CD4-positive, alpha-beta T cell treated with Interleukin-12 subunit alpha and Interleukin-12 subunit beta, for 1 hour (primary cell): ENCODE measurements around the gene DLGAP4.

Experiments used
- DNase-seq: peaks from one replicate; pipeline ENCODE4 v3.0.0-alpha.2; 2020

The DLGAP4 gene

DNA sequence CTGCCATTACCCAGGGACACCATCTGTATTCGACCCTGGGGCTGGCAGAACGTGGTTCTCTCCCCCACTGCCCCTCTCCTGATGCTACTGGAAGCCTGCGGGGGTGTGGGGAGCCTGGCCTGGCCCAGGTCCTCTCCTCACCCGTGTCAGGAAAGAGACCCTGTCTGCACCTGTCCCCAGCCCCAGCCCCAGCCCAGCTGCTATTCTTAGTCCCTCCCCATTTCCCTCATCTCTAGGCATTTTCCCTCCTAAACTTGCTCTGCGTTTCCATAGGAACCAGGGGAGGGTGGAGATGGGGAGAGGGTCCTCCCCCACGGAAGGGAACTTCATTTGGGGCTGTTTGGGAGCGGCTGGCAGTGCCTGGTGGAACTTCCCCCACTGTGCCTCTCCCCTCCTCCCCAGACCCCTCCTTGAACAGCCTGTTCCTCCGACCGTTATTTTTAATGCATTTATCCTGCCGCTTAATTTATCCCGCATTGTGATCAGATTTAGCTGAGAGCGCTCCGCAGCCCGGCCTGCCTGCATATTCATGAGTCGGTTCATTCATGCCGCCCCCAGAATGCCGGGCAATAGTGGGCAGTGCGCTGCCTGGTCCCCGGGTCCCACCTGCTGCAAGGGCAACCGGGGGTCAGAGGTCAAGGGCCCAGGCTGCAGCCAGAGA lies 31.8 kb upstream of the DLGAP4 start:
- no peak for DNase-seq

DNA sequence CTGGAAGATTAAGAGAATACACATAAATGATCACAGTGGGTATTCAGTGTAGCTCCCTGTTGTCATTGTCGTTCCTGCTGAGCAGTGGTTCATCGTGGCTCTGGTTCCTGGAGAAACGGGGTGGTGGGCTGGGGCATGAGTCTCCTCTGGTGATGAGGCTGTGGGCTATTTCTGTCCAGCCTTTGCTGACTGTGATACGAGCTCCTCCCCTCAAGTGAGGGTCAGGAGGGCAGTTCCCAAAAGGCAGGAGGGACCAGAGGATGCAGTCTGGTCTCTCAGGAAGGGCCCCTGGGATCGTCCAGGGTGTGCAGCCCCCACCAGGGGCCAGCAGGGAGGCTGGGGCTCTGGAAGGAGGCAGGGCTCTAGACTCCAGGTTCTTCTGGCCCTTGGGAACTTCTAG lies 31.1 kb upstream of the DLGAP4 start:
- no peak for DNase-seq

DNA sequence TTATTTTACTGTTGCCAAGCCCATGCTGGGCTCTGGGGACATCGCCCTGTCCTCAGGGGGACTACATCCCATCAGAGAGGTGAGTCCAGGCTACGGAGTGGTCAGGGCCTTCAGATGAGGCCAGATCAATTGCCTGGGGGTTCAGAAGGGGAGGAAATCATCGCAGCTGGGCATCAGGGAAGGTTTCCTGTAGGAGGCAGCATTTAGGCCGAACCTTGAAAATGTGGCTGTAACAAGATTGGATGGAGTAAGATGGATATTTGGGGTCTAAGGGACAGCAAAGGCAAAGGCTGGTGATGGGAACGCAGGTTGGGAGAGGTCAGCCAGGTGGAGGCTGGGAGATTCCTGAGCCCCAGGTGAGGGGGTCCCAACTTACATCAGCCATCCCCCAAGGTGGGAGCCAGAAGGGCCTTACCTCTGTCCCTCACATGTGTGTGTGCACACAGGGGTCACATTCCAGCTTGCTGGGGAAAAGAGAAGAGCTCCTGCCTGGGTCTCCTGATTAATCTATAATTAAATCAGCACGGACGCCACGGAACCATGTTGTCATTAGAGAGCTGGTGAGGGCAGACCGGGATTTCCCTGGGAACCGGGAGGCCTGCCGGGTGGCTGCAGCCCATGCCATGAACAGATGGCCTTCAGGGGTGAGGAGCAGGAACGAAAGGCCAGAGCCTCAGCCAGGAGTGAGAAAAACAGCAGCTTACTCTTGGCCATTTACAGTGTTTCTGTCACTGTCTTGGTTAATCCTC lies 30.5 kb upstream of the DLGAP4 start:
- DNase-seq: no peak

DNA sequence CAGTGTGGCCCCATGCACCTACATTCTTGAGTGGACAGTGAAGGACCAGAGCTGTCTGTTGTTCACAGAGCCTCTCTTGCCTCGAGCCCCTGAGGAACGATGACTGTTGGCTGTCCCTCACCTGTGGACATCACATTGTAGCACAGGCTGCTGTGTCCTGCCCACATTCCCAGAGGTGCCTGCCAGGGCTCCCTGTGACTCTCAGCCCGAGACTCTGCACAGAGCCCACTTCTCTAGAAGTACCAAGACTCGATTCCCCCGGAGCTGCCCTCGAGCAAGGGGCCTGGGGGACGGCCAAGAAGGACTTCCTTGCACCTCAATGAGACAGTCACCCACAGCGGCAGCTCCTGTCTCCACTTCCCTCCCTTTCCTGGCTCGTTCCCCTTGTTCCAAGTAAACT lies 28.6 kb upstream of the DLGAP4 start:
- no peak for DNase-seq

DNA sequence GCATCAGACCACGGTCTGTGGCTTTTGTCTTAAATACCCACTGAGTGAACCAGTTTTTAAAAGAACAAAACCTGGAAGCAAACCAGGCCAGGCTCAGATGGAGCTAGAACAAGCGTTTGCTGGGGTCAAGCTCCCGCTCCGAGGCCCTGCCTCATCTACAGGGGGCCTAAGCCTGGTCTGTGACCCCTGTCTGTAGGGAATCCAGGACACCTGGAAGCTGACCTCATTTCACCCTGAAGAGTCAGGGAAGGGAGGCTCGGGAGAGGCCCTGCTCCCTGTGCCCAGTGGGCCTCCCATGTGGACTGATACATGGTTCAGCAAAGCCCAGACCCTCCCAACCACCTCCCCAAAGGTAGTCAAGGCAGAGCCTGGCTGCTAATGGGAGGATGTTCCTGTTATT lies 26.8 kb upstream of the DLGAP4 start:
- no peak for DNase-seq

DNA sequence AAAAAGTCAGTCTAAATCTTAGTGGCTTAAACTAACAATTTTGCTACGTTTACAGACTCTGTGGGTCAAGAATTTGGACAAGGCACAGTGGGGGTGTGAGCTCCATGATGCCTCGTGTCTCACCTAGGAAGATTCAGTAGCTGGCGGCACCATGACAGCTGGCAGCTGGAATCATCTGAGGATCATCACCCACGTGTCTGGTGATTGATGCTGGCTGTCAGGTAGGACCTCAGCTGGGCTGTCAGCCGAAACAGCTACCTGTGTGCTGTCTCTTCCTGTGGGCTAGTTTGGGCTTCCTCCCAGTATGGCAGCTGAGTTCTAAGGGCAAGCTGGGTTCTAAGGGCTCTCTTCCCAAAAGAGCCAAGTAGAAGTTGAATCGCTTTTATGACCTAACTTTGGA lies 26.4 kb upstream of the DLGAP4 start:
- DNase-seq: no peak

DNA sequence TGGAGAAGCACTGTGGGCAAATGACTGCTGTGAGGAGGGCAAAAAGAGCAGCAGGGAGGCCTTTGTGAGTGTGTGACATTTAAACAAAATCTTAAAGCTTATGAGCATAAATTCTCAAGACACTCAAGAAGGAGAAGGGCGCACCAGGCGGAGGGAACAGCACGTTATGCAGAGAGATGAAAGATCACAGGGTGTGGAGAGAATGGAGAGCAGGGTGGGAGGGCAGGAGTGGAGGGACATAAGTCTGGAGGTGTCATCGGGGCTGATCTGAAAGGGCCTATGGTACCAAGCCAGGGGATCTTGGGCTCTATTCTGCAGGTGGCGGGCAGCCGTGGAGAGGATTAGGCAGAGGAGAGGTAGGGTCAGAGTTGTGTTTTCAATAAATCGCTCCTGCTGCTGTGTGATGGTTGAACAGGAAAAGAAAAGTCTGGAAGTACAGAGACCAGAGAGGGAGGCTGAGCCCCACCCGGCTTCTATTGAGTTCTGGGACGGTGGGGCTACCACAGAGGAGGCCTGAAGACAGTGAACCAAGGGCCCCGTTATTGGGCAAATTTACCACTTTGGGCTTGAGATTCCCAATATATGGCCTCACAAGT lies 24.3 kb upstream of the DLGAP4 start:
- no peak for DNase-seq

DNA sequence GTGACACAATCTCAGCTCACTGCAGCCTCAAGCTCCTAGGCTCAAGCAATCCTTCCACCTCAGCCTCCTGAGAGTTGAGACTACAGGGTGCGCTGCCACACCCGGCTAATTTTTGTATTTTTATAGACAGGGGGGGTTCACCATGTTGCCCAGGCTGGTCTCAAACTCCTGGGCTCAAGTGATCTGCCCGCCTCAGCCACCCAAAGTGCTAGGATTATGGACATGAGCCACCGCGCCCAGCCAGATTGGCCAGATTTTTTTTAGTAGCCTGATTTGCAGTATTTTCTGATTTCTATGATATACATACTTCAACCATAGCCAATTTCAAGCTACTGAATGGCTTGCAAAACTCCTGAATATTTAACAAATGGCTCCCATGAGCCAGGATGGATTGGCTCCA lies 21.4 kb upstream of the DLGAP4 start:
- no peak for DNase-seq

DNA sequence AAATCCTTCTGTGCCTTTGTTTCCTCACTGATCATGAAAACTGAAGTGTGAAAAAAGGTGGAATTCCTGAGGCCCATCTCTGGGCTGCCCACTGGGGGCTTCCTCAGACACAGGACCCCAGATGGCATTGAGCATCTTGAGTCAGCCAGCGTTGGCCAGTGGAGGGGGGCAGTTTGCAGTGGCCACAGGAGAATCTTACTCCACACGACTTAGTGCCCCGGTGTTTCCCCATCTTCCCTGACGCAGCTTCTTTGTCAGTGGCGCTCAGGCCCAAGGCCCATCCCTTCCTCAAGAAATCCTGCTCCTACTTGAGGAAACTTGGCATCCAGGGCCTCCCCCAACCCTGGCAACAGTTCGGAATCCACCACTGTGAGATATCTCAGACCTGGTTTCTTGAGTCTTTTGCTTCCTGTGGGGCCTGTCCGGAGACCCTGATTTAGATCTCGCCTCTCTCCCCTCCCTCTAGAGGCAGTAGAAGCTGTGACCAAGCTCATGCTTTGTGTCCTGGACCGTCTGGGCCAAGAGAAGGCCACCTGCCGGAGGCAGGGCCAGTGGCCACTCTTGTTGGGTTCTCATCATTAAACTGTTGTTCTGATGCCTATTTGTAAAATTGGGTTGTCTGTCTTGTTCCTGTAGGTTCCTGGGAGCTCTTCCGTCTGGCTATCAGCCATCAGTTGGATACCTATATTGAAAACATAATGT lies 20.2 kb upstream of the DLGAP4 start:
- DNase-seq: no peak

DNA sequence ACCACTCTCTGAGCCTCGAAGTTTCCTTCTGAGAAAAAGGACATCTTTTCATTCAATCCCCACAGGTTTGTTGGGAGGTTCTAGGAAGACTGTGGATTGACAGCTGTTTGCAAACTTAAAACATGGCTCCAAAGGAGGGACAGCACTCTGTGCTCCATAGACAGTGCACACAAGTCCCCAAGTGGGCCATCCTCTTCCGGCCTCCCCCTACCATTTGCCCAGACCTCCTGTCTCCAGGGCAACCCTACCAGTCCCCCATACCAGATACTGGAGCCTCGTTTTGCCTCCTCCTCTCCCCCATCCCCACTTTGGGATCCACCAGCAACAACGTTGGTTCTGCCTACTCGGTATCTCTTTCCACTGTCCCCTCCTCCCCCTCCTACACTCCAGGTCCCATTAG lies 8.5 kb upstream of the DLGAP4 start:
- DNase-seq: no peak

DNA sequence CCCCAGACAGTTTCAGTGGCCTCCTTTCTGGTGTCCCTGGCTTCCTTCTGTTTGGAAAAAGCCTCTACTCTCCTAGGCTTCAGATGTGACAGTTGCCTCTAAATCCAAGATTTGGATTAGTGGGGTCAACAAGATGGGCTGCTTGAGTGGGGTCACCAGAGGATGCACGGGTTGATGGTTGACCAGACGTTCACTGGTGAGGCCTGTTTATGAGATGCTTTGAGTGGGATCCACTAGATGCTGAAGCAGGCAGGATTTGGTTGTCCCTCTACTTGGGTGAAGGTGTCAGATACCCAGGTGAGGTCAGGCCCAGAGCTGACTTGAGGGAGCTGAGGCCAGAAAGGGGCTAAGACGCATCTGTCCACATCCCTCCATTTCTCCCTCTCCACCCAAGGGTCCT lies 8.1 kb upstream of the DLGAP4 start:
- no peak for DNase-seq

DNA sequence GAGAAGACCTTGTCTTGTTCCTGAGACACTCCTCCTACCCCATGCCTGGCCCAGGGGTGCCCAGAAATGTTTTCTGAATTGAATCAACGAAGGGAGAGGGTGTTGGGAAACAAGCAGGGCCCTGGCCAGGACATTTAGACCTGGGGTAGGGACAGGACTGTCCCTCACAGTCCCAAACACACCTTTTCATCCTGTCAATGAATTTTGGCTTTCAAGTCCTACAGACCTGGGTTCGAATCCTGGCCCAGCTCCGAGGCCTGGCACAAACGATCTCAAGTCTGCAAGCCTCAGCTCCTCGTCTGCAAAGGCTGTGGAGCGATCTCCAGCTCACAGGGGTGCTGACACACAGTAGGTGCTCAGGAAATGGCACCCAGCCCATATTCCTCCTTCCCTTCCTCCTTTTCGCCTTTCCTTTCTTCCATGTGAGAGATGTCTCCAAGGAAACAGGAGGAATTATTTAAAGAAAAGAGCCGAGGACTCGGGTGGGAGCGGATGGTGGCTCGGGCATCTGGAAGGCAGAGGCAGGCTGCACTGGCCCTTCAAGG lies 7.3 kb upstream of the DLGAP4 start:
- no peak for DNase-seq

DNA sequence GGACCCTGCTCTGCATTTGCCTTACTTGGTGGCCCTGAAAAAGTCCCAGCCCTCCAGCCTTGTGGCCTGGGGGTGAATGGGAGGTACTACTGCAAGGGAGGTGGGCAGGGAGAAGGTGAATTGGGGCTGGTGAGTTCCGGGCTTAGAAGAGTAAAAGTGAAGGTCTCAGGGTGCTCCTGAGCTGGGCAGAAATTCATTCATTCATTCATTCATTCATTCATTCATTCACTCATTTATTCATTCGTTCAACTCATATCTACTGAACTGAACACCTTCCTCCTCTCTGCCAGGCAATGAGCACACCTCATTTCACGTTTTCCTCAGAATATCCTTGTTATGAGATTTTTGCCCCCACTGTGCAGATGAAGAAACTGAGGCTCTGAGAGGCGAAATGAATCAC lies 6.7 kb upstream of the DLGAP4 start:
- DNase-seq: no peak

DNA sequence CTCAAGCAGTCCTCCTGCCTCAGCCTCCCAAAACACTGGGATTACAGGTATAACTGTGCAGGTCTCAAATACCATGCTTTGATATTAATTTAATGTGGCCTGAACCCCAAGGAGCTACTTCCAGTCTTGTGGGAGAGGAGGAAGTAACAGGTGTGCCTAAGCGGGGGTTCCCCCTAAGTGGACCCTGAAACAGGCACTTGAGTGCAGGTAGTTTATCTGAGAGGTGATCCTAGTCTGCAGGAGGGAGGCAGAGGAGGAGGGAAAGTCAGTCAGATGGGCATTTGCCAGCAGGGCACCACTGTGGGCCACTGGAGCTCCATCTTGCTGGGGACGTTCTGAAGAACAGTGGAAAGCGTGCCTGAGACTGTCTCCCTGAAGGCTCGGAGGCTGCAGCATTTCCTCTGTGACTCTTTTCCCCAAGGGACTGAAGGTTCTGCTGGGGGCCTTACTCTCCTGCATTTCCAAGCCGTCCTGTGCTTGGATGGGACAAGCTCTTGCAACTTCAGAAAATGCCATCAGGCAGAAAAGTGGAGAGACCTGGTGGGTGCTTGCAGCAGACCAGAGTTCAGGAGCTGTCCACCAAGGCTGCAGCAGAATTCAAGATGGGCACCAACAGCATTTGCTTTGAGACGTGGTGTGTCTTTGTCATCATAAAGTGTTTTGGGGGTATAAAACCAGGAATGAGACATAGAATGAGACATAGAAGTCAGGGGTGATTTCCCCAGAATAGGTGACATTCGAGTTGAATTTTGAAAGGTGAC lies 4.6 kb upstream of the DLGAP4 start:
- DNase-seq: no peak

DNA sequence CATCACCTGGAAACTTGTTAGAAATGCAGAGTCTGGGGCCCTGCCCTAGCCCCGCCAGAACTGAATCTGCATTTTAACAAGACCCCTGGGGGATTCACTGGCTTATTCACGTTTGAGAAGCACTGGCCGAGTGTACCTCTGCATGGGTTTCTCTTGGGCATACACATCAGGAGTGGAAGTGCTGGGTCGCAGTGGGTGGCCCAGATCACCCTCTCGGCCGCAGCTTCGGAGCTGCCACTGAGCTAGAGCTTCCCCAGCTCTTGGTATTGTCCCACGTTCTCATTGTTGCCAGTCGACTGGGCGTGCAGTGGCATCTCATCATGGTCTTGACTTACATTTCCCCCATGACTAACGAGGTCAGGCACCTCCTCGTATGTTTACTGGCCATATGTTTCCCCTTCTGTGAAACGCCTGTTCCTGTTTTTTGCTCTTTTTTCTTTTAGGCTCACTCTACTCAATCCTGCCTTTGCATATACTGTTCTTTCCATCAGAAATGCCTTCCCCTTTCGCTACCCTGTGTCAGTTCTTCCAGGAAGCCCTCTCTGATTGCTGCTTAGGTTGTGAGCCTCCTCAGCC lies 3.0 kb upstream of the DLGAP4 start:
- DNase-seq: no peak

DNA sequence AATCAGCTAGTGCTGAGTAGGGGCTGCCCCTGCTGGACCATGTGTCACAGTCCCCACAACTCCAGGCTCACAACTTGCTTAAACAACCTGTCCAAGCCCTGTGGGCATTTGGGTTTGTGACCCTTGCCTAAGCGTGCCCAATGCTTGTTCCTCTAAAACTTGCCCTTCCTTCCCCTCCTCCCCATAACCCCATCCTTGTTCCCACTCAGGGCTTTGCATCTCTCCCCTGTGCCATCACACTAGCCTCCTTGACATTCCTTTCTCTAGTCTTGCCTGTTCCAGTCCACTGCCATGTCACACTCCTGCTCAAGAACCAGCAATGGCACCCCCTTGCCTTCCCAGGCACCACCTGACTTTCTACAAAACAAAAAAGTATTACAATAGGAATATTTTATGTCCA lies 2.3 kb upstream of the DLGAP4 start:
- DNase-seq: no peak

DNA sequence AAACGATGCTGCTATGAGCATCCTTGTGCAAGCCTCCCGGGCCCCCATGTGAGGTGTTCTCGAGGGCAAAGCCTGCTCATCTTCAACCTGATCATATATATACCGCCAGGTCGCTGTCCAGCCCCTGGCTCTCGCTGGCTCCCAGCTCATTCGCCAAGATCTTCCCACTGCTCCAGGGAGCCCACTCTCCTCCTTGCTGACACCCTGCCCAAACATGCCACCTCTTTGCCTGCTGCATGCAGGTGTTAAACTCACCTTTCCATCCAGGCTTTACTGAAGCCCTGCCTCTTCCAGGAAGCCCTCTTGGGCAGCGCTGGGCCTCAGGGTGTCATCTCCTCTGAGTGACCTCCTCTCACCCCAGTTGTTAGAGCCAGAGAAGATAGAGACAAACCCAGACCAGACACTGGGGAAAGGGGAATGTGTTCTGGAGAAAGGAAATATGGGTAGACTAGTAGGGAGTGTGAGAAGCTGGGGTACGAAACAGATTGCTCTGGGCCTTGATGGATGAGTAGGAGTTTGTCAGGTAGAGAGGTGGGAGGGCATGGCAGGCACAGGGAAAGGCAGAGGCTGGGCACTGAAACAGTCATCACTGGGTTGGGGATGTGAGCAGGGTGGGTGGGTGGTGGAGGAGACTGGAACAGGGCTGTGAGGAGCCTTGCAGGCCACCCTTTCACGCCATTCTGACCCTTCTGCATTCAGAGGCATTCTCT lies 1.2 kb upstream of the DLGAP4 start:
- no peak for DNase-seq

DNA sequence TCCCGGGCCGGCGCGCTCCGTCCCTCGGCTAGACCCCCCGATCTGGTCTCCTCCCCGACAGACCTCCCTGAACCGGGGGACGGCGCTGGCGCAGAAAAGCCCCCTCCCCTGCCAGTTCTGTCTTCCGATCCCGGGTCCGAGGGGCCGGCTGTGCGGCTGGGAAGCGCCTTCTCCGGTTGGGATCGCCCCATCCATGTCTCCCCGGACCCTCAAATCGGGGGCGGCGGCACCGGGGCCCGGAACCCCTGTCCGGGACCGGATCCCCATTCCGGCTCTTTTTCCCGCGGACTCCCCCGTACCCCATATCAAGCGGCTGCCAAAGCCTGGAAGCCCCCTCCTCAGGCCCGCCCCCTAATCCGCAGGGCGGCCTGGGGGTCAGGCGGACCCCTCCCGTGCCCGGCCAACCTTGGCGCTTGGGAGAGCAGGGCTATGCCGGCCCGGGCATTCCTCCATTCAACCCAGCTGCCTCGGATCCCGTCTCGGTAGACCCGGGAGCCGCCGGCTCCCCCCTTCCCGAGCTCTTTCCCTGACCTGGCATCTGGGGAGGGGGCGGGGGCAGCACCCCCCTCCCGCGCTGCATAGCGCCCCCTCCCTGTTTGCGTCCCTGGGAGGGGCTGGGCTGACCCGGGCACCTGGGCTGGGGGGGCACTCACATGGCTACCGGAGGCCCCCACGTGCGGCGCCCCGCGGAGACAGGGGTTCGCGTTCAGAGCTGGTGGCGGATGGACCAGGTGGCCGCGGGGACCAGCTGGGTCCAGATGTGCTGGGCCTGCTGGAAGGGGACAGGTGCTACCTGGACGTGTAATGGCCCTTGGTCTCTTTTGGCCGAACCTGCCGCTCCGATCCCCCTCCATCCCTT lies 643 bp downstream of the DLGAP4 start:
- no peak for DNase-seq

DNA sequence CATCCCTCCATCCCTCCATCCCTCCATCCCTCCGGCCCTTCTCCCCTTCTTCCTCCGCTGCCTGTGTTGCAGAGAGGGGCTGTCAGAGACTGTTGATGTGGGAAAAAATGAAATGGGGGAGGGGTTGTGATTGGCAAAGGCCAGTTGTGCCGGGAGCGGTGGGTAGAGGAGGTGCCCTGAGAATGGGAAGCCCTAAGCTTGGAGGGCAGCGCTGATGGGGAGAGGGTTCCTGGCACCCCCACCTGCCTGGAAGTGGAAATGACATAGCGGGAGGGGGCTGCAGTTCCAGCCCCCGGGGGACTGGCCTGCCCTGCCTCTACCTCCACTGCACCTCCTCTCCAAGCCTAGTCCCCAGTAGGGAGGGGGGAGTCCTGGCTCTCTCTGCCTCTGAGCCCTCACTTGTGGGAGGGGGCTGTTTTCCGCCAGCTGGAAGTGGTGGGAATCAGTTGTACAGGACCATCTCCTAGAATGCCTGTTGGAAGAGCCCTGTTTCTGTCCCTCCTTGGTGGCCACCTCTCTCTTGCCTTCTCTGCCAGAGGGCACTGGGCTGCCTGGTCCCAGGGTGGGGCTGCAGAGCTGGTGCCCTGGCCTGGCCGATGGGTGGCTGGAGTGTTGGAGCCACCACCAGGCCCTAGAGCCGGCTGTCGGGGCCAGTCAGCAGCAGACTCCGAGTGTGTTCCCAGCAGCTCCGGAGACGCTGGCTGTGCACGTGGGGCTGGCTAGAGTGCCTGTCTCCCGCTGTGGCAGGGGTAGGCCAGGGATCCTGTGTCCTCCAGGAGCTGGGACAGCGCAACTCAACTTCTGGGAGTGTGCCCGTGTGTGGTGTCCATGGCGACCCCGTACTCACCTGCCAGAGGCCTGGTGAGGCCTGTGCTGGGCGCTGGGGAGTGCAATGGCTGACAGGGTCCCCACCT lies 1.5 kb downstream of the DLGAP4 start:
- DNase-seq: no peak

DNA sequence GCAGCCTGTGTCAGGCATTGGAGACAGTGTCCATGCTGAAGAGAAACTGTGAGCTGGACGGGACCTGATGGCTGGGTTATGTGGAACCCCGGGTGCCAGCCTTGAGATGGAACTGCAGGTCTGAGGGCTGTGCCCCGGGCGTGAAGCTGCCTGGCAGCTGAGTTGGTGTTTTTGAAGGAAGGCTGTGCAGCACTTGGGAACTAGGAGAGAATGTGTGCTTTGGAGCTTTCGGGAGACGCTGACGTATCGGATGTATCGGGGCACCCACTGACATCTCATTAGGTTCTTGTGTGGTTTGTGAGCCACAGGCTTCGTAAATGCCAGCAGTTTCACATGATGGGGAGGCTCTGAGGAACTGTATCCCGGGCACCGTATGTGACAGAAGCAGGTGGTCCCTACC lies 2.2 kb downstream of the DLGAP4 start:
- DNase-seq: no peak
